CD4-positive, alpha-beta T cell treated with Interleukin-4 for 1 hour (primary cell): ENCODE data around the gene SNAPC4.
"Not testable (repeated sequence)": the region's sequence is repeated elsewhere in the genome, so short reads cannot be mapped to it uniquely, and the experiment has no call there.

Source experiments
- DNase-seq, 2 donors: peaks; one replicate each; pipeline ENCODE4 v3.0.0-alpha.2; 2020 to 2022

SNAPC4 gene

DNA sequence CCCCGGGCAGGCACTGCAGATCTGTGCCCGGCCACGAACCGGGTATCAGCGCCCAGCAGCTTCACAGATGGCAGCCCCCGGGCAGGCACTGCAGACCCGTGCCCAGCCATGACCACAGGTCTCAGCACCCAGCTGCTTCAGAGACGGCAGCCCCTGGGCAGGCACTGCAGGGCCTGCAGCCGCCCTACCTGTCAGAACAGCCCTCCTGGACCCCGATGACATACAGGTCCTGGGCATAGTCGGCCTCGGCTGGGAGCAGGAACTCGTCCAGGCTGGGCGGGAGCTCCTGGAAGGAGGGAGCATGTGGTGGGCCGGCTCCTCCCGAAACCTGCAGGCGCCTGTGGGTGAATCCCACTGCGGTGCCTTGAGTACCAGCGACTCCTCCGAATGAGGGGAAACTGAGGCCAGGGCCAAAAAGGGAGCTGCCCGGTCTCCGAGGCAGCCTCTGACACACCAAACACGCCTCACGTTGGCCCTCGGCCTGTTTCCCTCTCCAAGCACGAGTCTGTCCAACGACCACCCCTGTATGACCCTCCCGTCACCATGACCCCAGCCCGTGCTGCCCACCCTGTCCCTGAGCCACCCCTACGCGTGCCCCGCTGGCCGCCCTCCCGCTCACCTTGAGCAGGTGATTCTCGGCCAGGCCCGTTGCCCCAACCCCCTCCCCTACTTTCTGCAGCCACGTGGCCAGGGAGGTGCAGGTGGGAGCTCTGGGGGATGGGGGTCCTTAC is 34.0 kb upstream of the SNAPC4 start:
- no peak for DNase-seq

DNA sequence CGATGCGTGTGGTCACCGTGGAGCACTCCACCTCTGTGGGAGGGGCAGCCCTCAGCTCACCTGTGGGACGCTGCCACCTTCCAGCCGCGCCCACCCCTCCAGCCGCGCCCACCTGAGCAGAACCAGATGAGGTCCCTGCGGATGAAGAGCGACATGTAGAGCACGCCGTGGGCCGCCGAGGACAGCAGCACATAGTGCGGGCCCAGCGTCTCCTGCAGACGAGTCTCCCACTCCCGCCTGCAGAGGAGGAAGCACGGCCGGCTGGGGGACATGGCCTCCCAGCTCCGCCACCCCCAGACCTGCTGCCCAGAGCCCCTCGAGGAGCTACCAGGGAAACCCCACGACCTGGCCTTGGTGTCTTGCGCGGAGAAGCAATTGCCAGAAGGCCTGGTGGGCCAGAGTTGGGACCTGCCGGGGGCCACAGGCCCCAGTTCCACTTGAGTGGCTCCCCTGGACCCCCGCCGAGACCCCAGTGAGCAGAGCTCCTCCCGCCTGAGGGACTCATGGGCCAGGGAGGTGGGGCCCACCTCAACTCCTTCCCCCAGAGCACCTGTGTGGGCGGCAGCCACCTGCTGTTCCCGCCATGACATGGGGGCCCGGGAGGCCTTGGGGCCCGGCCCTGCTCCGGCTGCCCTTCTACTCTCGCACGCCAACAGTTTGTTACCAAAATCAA is 33.2 kb upstream of the SNAPC4 start:
- DNase-seq, result no peak

DNA sequence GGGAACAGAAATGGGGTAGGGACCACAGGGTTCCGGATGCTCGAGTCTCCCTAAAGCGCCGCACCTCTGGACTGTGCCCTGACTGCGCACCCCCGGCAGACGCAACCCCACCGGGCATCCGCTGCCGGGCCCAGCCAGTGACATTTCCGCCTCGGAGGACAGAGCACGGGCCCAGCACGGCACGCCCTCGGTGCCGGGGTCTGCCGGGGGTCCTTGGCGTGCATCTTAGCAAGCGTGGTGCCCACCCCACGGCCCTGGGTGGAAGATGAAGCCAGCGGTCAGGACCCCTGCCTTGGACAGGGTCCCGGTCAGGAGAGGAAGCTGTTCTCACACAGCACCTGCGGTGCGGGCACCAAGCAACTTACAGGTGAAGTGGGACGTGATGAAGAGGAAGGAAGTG is 32.6 kb upstream of the SNAPC4 start:
- no peak for DNase-seq

DNA sequence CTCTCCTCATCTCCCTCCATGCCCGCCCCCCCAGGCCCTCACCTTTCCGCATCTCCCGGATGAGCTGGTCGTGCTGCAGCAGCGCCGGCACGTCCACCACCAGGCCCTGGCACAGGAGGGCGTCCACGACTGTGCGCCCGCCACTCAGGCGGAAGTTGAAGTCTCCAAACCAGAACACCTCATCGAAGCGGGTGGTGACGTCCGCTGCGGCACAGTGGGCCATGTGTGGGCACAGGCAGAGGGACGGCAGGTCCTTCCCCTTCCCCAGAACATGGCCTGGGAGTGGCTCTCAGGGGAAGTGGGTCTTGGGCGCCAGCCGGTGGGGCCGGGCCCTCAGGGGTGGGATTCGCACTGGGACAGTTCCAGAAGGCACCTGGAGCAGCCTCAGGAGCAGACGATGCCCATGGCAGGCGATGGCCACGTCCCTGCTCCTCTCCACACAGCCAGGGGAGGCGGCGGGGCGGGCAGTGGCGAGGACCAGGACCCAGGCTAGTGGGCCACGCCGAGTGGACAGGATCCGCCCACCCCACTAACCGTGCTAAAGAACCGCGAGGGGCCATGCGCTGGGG is 31.9 kb upstream of the SNAPC4 start:
- no peak for DNase-seq

- DNase-seq, result no peak
These were observed 30.7 kb upstream of the SNAPC4 start for GRCh38 chr9:136430588-136431234.

DNA sequence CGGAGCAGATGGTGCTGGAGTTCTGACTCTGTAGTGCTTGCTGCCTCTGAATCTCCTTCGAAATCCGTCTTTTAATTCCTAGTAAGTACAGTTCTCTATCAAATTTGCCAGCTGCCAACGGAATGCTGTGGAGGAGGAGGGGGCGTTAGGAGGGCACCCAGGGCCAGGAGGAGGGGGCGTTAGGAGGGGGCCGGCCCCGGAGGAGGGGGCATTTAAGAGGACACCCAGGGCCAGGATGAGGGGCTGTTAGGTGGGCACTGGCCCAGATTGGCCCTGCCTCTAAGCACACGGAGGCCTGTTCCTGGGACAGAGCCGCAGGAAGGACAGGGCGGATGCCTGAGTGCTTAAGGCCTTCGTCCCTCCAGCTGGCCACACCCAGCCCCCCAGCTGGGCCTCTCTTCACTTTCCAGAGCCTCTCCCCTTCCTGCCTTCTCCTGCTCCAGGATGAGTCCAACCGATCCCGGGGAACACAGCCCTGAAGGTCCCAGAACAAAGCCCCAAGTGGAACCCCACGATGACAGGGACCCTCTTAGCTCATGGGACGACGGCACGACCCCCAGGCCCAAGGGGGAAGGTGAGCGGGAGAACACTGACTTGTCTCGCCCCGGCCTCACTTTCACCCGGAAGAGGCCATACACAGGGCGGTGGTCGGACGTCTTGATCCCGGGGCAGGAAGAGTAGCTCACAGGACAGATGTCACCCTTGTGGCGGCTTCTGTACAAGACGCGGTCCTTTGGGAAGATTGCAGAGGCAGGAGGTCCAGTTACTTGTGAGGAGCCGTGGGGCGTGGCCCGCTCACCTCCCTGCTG is 29.9 kb upstream of the SNAPC4 start:
- DNase-seq, result no peak

DNA sequence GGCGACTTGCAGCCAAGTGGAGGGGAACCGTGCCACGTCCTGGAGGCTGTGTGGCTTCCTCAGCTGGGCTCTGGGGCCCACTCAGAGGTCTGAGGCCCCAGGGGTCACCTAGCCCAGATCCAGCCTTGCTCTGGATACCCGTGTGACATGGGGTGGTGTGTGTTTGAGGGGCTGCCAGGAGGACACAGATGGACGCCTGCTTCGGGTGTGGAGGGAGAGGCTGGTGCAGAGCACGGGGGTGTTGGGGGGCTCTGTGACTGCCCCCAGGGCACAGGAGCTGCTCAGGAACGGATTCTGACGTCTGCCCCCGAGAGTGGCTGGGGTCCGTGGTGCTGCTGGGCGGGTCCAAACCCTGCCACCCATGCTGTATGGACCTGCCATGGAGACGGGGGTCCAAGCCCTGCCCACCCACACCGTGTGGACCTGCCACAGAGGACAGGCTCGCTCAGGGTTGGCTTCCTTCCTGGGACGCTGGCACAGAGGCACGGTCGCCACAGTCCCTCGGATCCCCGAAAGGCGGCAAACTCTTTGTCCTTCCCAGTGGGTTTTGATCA is 29.2 kb upstream of the SNAPC4 start:
- no peak for DNase-seq

DNA sequence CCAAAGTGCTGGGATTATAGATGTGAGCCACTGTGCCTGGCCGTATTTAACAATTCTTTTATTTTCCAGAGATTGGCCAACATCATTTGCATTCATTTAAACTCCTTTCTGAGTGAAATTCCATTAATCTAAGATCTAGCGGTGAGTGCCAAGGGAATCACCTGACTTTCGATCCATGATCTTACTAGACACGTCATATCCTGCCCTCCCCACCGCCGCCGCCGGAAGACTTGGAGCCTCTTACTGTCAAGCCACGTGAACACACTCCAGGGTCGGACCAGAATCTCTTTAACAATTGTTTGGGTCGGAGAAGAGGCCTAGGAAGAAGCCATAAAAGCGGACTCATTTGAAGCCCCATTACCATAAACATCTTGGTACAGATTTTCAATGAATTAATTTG is 26.8 kb upstream of the SNAPC4 start:
- no peak for DNase-seq

GRCh38 chr9:136425367-136425766 is 25.4 kb upstream of the SNAPC4 start:
- not testable (repeated sequence) for DNase-seq

DNA sequence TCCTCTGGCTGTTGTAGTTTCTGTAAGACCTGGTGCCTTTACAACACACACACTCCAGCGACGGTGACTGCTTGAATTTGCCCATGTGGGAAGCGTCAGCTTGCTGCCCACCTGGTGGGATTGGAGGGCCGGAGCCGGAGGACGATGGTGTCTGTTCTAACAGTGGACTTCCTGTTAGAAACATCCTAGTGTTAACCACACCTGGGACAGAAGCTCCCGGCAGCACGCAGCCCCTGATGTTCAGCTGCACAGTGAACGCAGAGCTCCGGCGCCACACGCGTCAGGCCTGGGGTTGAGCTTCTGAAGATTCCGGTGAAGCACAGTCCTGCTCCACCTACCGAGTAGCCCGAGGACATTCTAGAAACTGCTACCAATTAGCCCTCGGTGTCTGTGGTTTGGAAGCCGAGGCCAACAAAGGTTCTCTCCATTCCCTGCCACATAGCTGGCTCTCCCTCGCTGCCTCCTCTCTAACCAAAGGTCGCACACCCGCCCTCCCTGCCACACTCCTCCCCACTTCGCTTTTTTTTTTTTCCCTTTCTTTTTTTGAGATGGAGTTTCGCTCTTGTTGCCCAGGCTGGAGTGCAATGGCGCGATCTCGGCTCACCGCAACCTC is 24.9 kb upstream of the SNAPC4 start:
- no peak for DNase-seq

DNA sequence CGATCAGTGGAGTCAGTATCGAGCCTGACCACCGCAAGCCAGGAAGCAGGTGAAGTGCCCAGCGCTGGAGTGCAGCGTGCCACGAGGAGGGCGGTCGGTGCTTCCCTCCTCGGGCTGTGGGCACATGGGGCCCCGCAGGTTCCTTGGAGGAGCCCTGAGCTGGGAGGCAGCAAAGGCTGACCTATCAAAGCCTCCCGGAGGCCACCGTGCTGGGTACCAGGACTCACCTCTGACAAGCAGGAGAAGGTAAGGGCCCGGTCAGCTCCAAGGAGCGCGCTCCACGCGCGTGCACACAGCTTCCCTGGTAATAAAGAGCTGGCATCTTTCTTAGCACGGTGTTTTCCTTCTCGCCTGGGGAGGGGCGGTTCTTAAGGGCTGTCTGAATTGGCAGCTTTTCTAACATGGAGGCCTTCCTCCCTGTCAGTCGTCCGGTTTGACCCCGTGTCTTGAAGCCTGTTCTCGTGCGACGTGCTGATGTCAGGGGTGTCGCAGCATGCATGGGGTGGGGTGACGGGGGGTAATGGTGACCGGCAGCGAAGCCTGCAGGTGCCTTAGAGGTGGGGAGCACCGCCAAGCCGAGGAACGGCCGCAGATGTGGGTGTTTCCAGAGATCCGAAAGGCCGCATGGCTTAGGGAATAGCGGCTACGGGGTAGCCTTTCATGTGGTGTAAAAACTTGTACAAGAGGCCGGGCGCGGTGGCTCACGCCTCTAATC is 23.6 kb upstream of the SNAPC4 start:
- no peak for DNase-seq

DNA sequence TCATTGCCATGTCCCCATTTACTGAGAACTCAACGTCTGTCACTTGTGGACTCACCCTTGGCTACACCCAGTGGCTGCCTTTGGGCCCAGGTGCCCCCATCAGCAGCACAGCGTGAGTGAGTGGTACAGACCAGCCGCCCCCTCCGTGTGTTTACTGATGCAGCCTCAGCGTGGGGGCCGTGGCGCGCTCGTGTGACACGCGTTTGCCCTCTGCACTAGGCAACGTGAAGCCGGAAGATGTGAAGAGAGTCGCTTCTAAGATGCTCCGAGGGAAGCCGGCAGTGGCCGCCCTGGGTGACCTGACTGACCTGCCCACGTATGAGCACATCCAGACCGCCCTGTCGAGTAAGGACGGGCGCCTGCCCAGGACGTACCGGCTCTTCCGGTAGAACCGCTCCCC is 22.9 kb upstream of the SNAPC4 start:
- DNase-seq, result no peak

- DNase-seq, result no peak
These were observed 21.8 kb upstream of the SNAPC4 start for GRCh38 chr9:136421791-136422190.

DNA sequence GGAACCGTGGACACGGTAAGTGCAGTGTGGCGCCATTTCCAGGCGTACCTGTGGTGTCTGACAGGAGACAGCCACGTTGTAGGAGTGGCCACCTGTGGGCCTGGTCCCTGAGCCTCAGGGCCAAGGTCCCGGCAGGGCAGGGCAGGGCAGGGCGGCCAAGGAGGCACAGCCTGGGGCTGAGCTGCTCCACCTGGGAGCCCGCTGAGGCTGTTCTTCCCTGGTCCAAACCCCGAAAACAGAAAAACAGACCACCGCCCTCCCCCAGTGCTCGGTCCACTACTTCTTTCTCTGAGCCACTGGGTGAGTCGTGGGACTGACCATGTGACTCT is 19.1 kb upstream of the SNAPC4 start:
- DNase-seq, result no peak

DNA sequence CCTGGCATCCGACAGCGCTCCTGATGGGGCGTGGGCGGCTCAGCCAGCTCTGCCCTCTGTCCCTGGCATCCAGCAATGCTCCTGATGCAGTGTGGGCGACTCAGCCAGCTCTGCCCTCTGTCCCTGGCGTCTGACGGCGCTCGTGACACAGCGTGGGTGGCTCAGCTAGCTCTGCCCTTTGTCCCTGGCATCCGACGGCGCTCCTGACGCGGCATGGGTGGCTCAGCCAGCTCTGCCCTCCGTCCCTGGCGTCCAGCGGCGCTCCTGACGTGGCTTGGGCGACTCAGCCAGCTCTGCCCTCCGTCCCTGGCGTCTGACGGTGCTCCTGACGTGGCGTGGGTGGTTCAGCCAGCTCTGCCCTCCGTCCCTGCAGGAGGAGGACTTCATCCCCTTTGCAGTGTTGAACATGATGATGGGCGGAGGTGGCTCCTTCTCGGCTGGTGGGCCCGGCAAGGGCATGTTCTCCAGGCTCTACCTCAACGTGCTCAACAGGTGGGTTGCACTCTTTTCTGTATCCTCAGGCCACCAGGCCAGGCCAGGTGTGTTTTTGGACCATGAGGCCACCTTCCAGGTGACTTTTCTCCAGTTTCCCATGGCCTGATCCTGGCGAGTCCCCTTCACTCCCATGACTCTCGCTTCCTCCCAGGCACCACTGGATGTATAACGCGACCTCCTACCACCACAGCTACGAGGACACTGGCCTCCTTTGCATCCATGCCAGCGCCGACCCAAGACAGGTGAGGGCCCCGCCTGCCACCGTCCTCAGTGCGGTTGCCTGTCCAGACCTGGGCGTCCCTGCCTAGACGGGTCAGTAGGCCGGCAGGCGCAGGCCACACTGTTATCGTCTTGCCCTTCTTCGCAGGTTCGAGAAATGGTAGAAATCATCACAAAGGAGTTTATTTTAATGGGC is 18.5 kb upstream of the SNAPC4 start:
- no peak for DNase-seq

DNA sequence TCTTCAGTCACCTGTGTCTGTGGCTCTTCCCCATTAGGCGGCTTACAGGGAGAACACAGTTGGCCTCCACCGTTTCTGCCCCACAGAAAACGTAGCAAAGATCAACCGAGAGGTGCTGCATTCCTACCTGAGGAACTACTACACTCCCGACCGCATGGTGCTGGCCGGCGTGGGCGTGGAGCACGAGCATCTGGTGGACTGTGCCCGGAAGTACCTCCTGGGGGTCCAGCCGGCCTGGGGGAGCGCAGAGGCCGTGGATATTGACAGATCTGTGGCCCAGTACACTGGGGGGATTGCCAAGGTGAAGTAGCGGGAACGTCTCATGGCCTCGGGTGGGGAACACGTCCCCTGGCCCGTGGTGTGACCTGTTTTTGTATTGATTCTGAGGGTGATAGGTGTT is 16.9 kb upstream of the SNAPC4 start:
- no peak for DNase-seq

DNA sequence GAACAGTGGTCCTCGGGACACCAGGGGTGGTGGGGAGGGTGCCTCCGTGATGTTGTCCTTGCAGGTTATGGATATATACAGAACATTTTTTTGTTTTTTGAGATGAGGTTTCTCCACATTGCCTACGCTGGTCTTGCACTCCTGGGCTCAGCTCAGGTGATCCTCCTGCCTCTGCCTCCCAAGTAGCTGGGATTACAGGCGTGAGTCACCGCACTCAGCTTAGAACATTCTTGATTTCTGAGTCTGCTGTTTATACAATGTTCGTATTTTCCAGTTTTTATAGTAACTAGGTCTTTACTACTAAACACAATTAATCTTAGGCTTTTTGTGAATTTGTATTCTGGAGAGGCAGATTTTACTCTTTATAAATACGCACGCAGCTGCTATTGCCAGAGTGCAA is 16.5 kb upstream of the SNAPC4 start:
- no peak for DNase-seq

DNA sequence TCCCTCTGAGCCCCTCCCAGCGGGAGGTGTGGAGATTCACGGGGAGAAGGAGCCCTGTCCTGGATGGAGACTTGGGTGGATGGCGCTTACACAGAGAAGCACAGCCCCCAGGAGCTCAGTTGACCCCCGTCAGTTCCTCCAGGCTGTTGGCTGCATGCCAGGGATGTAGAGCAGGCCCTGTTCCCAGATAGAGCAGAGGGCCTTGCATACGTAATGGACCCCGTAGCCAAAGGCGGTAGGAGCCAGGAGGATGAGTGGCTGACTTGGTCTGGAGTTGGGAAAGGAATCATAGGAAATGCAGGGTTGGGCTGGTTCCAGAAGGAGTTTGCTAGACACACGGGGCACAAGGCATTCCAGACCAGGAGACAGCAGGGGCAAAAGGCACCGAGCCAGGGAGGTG is 13.0 kb upstream of the SNAPC4 start:
- no peak for DNase-seq

DNA sequence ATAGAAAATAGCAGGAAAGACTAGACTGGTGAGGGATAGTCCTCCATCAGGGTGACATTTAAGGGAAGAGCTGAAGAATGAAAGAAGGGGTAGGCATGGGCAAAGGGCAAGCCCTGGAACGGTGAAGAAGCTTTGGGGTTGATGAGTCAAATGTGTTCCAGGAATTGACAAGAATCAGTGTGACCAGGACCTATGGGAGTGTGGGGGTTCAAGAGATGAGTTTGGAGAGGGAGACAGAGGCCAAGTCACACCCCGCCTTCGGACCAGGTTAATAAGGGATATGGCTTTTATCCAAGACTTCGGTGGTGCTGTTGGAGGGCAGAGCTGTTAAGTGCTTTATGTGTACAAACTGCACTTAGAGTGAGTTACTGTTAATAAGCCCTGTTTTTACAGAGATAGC is 11.4 kb upstream of the SNAPC4 start:
- DNase-seq, result no peak

DNA sequence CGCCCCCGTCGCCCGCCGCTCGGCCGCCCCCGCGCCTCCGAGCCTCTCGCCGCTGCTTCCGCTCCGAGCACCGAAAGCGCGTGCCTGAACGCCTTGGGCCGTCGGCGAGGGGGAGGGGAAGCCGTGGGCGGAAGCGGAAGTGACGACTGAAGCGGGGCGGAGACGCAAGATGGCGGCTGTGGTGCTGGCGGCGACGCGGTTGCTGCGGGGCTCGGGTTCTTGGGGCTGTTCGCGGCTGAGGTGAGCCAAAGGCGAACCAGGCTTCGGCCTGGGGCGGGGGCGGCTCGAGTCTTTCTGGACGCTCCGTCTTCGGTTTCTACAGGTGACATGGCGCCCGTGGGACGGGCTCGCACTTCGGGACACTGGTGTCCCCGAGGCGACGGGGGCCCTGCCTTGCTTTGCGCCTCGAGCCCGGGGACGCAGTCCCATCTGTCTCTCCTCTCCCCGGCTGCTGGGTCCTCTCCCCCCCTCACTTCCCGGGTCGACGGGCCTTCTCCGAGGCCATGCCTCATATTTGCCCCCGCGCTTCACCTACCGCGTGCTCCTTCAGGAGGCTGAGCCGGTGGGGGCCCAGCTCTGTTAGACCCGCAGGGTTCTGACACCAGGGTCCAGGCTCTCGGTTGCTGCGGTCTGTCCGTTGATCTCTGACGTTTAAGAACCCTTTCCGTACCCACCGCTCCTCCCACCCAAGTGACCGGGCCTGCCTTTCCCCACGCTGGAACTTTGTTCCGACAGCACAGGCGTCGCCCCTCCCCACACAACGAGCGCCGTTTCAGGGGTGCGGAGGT is 10.7 kb upstream of the SNAPC4 start, which contains the start of the genes ENTR1 and PMPCA:
TSS of gene ENTR1 (minus strand) at position 115 of the 788 bp plus-strand sequence. CDS start 217 bp downstream, outside the sequence.
TSS of gene PMPCA (plus strand) at position 159 of the 788 bp plus-strand sequence. CDS start at position 170, 11 bp downstream.
- DNase-seq, result peak; percentile 92 to 95
